OCI-LY3 (cell line): ENCODE results near the gene PSENEN.

Experiments used
- H2AFZ ChIP-seq: fragments of 200-600, 300-600 bp; shearing (Covaris generic); 2 replicates; pipeline ENCODE4 v1.6.0; 2014; ENCODE audit warnings: antibody characterized with exemption, low read depth, low read length
- H3K27ac ChIP-seq: fragments of 200-600, 300-600 bp; sonication (generic); 2 replicates; pipeline ENCODE4 v1.5.1; 2014; ENCODE audit warnings: mild to moderate bottlenecking, low read length, moderate library complexity, mixed read lengths
- H3K27me3 ChIP-seq: fragments of 200-600, 300-600 bp; sonication (generic); 2 replicates; pipeline ENCODE4 v1.6.1; 2014; ENCODE audit warnings: low read depth, low read length, mixed read lengths
- H3K36me3 ChIP-seq: fragments of 200-600, 300-600 bp; sonication (generic); replicated peaks from 2 replicates; pipeline ENCODE3; 2014; ENCODE audit warnings: low read depth, low read length, mixed read lengths
- H3K4me1 ChIP-seq: fragments of 300-600, 200-600 bp; sonication (generic); 2 replicates; pipeline ENCODE4 v1.6.1; 2014; ENCODE audit warnings: low read length, mixed read lengths
- H3K4me2 ChIP-seq: fragments of 200-600, 300-600 bp; sonication (generic); 2 replicates; pipeline ENCODE4 v1.6.1; 2014; ENCODE audit warnings: low read length, mixed read lengths
- H3K4me3 ChIP-seq: fragments of 300-600, 200-600 bp; sonication (generic); 2 replicates; pipeline ENCODE4 v1.5.1; 2014; ENCODE audit warnings: antibody characterized with exemption, mild to moderate bottlenecking, low read length, moderate library complexity
- H3K79me2 ChIP-seq: fragments of 300-600, 200-600 bp; shearing (Covaris generic); 2 replicates; pipeline ENCODE4 v1.6.1; 2014; ENCODE audit warnings: mild to moderate bottlenecking, low read length, mixed read lengths
- H3K9ac ChIP-seq: fragments of 300-600, 200-600 bp; shearing (Covaris generic); 2 replicates; pipeline ENCODE4 v1.6.0; 2014; ENCODE audit warnings: mild to moderate bottlenecking, low read length, moderate library complexity
- H3K9me3 ChIP-seq: fragments of 200-600, 300-600 bp; shearing (Covaris generic); 2 replicates; pipeline ENCODE4 v1.6.1; 2014; ENCODE audit warnings: low read length, mixed read lengths; ENCODE audit not compliant: insufficient read depth
- H4K20me1 ChIP-seq: fragments of 200-600, 300-600 bp; sonication (generic); 2 replicates; pipeline ENCODE4 v1.6.1; 2016; ENCODE audit warnings: low read length, mixed read lengths; ENCODE audit not compliant: insufficient read depth
- CTCF ChIP-seq: fragments of 200-600, 300-600 bp; sonication (generic); IDR thresholded peaks from 2 replicates; pipeline ENCODE4 v1.5.1; 2014; ENCODE audit warnings: antibody characterized with exemption, low read length, low read depth
- EZH2phosphoT487 ChIP-seq: fragments of 200-600 bp; shearing (Covaris generic); IDR thresholded peaks from 2 replicates; pipeline ENCODE4 v1.6.1; 2018; ENCODE audit warnings: antibody characterized with exemption, mixed run types, low read depth

Gene PSENEN

DNA sequence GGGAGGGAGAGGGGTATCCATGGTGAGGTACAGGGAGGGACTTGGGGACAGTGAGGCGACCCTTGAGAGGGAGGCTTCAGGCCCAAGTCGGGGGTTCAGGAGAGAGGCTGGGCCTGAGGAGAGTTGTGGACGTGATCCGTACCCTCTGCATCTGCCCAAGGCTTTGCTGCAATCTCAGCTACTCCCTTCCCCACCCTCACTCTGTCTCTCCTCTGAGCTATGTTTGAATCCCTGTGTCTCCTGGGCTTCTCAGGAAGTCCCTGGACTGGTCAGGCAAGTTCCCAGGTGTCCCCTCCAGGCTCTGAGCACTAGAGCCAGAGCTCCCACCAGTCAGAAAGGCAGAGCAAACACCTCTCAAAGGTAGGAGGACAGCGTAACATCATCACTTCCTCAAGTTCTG, 4.7 kb downstream of the PSENEN start:
- Histone ChIP-seq H3K4me2 (no peak overlapping the region), H3K79me2 (peaks cover 13% of the 10 kb centered on the region), H3K9me3 (no peaks in the 10 kb centered on the region), H3K27ac (no peak overlapping the region), H4K20me1 (no peaks in the 10 kb centered on the region), H3K9ac (no peak overlapping the region), H3K4me1 (peaks cover 14% of the 10 kb centered on the region), H3K4me3 (no peak overlapping the region), H3K36me3 (no peaks in the 10 kb centered on the region), H2AFZ (no peak overlapping the region), H3K27me3 (no peaks in the 10 kb centered on the region)
- TF ChIP-seq EZH2phosphoT487, result no peak
- TF ChIP-seq CTCF, result no peak

DNA sequence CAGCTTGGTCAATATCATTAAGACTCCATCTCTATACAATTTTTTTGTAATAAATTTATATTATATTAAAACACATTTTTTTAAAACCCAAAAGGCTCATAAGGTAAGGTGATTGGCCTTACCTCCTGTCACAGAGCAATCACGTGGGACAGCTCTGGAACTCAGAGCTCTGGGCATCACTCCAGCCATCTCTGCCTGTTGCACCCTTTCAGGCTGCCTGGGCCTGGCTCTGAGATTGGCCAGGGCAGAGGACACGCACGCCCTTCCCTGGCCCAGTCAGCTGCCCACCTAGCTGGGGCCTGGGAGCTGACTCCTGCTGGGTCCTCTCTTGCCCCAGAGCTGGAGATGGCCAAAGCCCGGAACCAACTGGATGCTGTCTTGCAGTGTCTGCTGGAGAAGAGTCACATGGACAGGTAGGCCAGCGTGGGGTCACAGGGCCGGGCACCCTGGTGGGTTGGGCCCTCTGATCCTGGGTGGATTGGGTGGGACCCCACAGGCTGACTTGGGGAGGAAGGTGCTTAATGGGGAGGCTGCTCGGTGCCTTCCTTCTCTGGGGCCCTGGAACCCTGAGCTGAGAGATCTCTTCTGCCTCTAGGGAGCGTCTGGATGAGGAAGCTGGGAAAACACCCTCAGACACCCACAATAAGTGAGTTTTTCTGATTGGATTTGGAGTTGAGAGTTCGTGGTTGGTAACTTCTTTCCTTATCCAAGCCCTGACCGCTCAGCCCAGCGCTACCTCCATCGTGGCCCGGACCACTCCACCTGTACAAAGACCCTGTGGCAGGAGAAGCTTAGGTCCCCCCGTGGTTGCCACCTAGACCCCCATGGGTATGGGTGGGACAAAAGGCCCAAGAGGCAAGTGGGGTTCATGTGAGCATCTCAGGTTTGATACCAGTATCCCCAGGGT, 6.6 kb downstream of the PSENEN start:
- Histone ChIP-seq H3K4me1 (peaks cover 12% of the 10 kb centered on the region), H3K36me3 (no peaks in the 10 kb centered on the region), H3K4me3 (no peak overlapping the region), H3K27me3 (no peaks in the 10 kb centered on the region), H3K9ac (no peak overlapping the region), H3K27ac (no peak overlapping the region), H3K79me2 (0 out of 2 replicates have a peak, but pooled peaks cover 2% of the 10 kb centered on the region), H3K4me2 (no peak overlapping the region), H2AFZ (no peak overlapping the region), H4K20me1 (no peaks in the 10 kb centered on the region), H3K9me3 (no peaks in the 10 kb centered on the region)
- TF ChIP-seq EZH2phosphoT487, result no peak
- TF ChIP-seq CTCF, result no peak

DNA sequence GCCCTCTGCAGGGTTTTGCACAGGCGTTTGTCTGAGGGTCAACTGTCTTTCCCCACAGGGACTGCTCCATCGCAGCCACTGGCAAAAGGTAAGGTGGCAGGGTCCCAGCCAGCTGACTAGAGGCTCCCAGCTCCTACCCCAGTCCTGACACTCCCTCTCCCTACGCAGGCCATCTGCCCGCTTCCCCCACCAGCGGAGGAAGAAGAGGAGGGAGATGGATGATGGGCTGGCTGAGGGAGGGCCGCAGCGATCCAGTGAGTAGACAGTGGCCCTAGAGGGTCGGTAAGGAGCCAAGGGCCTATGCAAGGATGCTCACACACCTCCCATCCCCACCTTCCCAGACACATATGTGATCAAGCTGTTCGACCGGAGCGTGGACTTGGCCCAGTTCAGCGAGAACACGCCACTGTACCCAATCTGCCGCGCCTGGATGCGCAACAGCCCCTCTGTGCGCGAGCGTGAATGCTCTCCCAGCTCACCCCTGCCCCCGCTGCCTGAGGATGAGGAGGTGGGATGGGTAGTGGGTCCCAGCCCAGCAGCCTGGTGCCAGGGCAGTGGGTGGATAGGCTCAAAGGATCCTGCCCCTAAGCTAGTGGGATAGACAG, 7.4 kb downstream of the PSENEN start:
- no peaks in the 10 kb centered on the region for H3K27me3 ChIP-seq
- H3K79me2 ChIP-seq, result 0 out of 2 replicates have a peak, but pooled peaks cover 3% of the 10 kb centered on the region
- H3K9me3 ChIP-seq, result no peaks in the 10 kb centered on the region
- H4K20me1 ChIP-seq, result no peaks in the 10 kb centered on the region
- H3K4me3 ChIP-seq, result no peak overlapping the region
- no peak overlapping the region for H3K4me2 ChIP-seq
- no peak overlapping the region for H3K9ac ChIP-seq
- peaks cover 12% of the 10 kb centered on the region for H3K4me1 ChIP-seq
- H3K36me3 ChIP-seq, result no peaks in the 10 kb centered on the region
- no peak overlapping the region for H3K27ac ChIP-seq
- no peak for TF ChIP-seq CTCF
- no peak for TF ChIP-seq EZH2phosphoT487
- H2AFZ ChIP-seq, result no peak overlapping the region

DNA sequence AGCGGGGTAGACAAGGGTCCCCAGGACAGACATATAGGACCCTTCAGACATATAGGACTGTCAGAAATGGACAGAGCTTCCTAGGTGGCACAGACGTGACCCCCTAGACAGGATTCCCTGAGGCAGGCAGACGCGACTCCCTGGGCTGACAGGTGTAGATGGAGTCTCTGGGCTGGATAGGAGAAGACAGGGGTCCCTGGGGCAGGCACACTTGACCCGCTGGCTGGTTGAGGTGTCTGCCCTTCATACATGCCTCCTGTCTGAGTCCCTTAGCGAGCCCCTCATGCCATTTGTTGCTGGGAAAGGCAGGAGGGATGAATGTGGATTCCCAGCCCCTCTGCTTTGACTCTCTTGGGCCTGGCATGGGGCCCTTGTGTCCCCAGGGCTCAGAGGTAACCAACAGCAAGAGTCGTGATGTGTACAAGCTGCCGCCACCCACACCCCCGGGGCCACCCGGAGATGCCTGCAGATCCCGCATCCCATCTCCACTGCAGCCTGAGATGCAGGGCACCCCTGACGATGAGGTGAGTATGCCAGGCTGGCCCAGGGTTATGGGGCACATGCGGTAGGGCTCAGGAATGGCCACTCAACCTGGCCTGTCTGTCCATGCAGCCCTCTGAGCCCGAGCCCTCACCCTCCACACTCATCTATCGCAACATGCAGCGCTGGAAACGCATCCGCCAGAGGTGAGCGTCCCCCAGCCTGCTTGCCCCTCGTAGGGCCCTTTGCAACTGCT, 8.4 kb downstream of the PSENEN start:
- no peak overlapping the region for H3K27ac ChIP-seq
- no peak overlapping the region for H2AFZ ChIP-seq
- H3K9ac ChIP-seq, result no peak overlapping the region

More for the DNA sequence above, 8.4 kb downstream of the PSENEN start:
- no peak overlapping the region for H3K4me3 ChIP-seq
- H3K79me2 ChIP-seq, result peaks cover 6% of the 10 kb centered on the region
- H3K27me3 ChIP-seq, result no peaks in the 10 kb centered on the region
- no peak for TF ChIP-seq CTCF
- TF ChIP-seq EZH2phosphoT487, result no peak
- peaks cover 1% of the 10 kb centered on the region; the same call in 1 of the 2 replicates for H4K20me1 ChIP-seq
- no peak overlapping the region for H3K4me2 ChIP-seq
- H3K9me3 ChIP-seq, result no peaks in the 10 kb centered on the region
- H3K36me3 ChIP-seq, result no peaks in the 10 kb centered on the region
- peaks cover 11% of the 10 kb centered on the region for H3K4me1 ChIP-seq
